Activated CD8-positive, alpha-beta memory T cell treated with anti-CD3 and anti-CD28 coated beads, Interleukin-2, amount 50 U/mL, for 24 hours (primary cell): ENCODE results near the gene SPAG5.
A peak's percentile ranks its signal among the peaks of the same experiment; 100 is the strongest.

Experiments used
- DNase-seq: peaks from one replicate; pipeline ENCODE4 v3.0.0-alpha.2; 2020; ENCODE audit errors: extremely low read depth

Gene SPAG5

GRCh38 chr17:28598799-28599310 lies at the start of gene SPAG5:
TSS of gene SPAG5 (minus strand) at chr17:28599025. CDS start at chr17:28598946, 79 bp downstream.
- DNase-seq: peak; percentile 79

- no peak for DNase-seq
Observed at GRCh38 chr17:28646039-28646754, 47.4 kb upstream of the SPAG5 start.

GRCh38 chr17:28645576-28645939 lies 46.7 kb upstream of the SPAG5 start:
- no peak for DNase-seq

- DNase-seq: peak; percentile 82
Observed at GRCh38 chr17:28644787-28645575, 46.2 kb upstream of the SPAG5 start, which contains the start of gene BLTP2. TSS of gene BLTP2 (minus strand) at chr17:28645158. CDS start at chr17:28645056, 102 bp downstream.

GRCh38 chr17:28643983-28644786 lies 45.4 kb upstream of the SPAG5 start:
- DNase-seq: no peak

GRCh38 chr17:28641579-28641978 lies 42.8 kb upstream of the SPAG5 start:
- DNase-seq: no peak

- DNase-seq: no peak
Observed at GRCh38 chr17:28635506-28635905, 36.7 kb upstream of the SPAG5 start.

- DNase-seq: no peak
Observed at GRCh38 chr17:28634206-28634865, 35.5 kb upstream of the SPAG5 start.

- no peak for DNase-seq
Observed at GRCh38 chr17:28626818-28627217, 28.0 kb upstream of the SPAG5 start.

GRCh38 chr17:28624148-28624547 lies 25.3 kb upstream of the SPAG5 start:
- no peak for DNase-seq

- no peak for DNase-seq
Observed at GRCh38 chr17:28623696-28624095, 24.9 kb upstream of the SPAG5 start.

- no peak for DNase-seq
Observed at GRCh38 chr17:28622186-28622585, 23.4 kb upstream of the SPAG5 start.

- DNase-seq: no peak
Observed at GRCh38 chr17:28620010-28620409, 21.2 kb upstream of the SPAG5 start.

GRCh38 chr17:28618464-28618863 lies 19.6 kb upstream of the SPAG5 start:
- DNase-seq: no peak

GRCh38 chr17:28616281-28616680 lies 17.5 kb upstream of the SPAG5 start:
- no peak for DNase-seq

- DNase-seq: no peak
Observed at GRCh38 chr17:28615260-28615940, 16.6 kb upstream of the SPAG5 start.

- no peak for DNase-seq
Observed at GRCh38 chr17:28613931-28614381, 15.1 kb upstream of the SPAG5 start, which contains the start of gene RSKR. TSS of gene RSKR (minus strand) at chr17:28614185. CDS start at chr17:28614161, 24 bp downstream.

- DNase-seq: no peak
Observed at GRCh38 chr17:28612936-28613872, 14.4 kb upstream of the SPAG5 start.

GRCh38 chr17:28612531-28612930 lies 13.7 kb upstream of the SPAG5 start:
- DNase-seq: no peak

- DNase-seq: no peak
Observed at GRCh38 chr17:28610376-28610775, 11.6 kb upstream of the SPAG5 start.
